ENCODE data around the gene IFNE.
"Not testable (repeated sequence)": the region's sequence is repeated elsewhere in the genome, so short reads cannot be mapped to it uniquely, and the experiment has no call there.

Gene IFNE

DNA sequence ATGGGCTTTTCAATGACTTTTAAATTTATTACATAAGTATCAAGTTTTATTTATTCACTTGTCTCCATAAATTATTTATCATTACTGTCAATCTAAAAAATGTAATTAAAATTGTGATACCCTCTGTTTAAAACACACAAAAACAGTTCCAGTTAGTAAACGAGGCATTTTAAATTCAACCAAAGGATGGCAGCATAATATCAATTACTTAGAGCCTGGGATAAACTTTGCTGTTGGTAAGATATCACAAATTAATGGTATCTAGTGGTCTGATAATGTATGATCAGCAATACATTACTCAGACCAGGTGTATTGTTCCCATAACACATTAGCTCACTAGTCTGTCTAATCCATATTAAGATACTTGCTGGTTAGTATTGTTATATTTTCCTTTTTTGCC, 9.6 kb upstream of the IFNE start:
- no peak for DNase-seq

DNA sequence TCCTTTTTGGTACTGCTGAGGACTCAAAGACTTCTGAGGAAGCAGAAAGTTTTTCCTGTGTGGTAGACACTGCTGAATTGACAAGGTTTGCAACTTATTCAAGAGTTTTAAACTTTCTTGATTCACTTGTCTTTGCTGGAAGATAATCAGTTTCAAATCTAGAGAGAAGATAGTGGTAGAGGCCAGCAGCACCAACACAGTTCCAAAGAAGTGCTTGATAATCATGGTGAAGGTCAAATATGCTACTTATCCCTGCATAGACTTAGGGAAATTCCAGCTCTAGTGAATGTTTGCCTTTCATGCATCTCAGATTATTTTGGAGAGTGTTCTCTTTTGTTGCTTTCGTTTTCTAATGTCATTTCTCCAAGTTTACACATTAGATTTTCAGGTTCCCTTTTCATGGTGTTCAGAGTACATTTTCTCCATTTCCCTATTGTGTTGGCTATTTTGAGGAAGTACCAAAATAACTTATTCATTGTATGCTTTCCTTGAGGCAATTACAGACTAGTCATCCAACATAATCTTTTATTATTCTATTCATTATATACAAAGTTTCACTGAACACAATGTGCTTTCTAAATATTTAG, 550 bp downstream of the IFNE start:
- no peak for DNase-seq

DNA sequence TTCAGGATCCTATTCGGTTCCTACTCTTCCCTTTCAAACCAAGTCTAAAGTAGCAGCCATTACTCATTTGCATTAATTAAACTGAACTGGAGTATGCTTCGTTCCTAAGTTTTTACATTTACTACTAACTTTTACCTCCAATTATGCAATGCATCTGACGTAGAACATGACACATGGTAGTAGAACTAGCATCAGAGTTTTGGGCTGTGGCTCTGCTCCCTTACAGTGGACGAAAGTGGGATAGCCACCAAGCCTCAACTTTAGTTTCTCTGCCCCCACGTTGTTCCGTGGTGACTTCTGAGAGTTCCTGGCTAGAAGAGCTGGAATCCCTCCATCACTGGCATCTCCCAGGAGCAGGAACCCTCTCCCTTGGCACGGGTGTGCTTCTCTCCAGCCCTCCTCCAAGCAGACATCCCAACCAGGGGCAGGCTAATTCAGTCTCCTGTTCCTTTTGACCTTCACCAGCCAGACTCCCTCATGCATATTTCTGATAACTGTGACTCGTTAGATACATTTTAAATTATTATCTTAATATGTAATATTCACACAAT, 2.9 kb downstream of the IFNE start:
- no peak for DNase-seq

DNA sequence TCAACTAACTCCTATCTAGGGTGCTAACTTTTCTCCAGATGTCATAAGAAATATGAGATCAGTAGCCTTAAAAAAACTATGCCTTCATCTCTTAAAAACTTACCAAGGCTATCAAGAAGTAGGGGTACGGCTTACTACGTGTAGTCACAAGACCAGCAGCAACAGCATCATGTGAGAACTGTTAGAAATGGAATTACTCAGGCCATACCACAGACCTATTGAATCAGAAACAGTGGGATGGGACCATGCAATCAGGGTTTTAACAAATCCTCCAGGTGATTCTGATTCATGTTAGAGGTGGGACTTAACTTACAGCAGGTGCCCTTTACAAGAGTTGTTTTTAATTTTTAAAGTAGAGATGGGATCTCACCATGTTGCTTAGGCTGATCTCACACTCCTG, 4.6 kb downstream of the IFNE start:
- DNase-seq: no peak

DNA sequence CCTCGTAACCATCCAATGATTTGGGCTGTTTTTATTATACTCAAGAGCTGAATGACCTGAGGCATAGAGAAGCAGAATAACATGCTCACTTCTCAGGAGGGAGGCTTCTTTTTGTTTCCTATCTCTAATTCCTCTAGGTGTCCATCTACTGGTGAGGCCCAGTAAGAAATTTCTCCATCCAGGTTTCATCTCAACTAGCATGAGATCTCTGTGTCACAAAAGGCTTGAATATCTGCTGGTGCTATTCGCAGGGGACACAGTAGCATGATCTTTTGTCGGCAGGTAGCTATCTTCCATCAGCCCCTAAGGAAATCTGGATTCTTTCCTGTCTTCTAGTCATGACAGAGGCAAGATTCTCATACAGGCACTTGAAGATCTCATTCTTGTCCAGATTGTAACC, 8.9 kb downstream of the IFNE start:
- DNase-seq: no peak

DNA sequence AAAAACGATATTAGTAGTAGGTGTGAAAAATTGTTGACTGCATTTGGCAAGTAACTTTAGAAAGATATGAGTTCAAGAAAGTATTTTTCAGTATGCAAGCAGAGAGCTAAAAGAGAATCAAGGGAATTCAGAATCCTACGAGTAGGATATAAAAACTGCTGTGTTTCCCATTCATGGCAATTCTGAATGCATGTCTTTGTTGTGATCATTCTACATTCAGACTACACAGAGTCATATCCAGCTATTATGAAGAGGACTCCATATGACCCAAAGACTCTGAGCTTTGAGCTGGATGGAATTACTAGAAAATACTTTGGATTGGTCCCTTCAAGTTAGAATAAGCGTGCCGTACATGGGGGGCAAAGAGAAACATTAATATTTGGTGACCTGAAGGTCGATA, 12.0 kb downstream of the IFNE start:
- no peak for DNase-seq

DNA sequence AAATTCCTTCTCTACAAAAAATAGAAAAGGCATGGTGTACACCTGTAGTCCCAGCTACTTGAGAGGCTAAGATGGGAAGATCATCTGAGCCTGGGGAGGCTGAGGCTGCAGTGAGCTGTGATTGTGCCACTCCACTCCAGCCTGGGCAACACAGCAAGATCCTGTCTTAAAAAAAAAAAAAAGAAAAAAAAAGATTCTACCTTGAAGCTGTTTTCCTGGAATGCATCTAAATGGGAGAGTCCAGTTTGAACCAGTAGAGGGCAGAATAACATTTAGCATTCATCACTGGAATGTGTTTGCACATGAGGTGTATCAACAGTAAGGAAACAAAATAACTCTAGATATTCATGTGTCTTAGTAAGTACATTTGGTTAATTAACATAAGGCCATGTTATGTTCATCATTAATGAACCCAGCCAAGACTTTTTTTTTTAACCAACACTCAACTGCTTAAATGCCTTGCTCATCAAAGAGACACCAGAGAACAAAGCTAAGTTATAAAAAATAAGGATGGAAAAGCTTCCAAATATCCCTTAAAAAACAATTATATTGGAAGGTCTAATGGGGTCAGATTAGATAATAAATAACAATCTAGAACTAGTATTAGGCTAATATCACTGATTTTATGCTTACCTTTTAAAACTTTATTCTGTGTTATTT, 16.1 kb downstream of the IFNE start:
- DNase-seq: peak; percentile 59

DNA sequence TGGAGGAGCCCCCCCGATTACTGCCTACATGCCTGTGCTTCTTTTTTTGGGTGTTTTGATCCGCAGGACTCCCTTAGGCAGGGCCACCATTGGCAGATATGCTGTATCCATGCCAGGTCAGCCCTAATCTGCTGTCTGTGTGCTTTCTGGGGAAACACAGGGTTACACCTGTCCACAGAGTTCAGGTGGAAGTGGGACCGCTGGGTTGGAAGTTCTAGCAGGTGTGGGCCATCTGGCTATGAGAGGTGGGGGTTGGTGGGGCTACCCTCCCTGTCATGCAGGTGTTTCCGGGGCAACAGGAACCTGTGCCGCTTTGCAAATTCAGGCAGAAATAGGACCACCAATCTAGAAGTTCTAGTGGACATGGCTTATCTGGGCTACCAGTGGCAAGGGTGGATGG, 17.0 kb downstream of the IFNE start:
- no peak for DNase-seq

DNA sequence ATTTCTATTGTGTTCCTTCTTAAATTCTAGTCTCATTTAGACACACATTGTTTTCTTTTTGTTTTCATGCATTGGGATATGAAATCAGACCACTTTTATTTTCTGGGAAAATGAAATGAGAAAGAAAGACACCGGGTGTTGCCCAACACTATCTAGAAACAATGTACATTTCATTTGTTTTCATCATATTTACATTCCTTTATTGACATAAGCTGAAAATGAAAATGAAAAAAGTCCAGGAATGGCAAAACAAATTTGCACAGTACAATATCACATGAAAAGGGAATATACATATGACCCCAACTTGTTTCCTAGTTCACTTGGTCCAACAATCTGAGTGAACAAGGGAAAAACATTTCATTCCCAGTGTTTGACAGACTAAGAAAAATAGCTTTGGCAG, 20.7 kb downstream of the IFNE start:
- no peak for DNase-seq

DNA sequence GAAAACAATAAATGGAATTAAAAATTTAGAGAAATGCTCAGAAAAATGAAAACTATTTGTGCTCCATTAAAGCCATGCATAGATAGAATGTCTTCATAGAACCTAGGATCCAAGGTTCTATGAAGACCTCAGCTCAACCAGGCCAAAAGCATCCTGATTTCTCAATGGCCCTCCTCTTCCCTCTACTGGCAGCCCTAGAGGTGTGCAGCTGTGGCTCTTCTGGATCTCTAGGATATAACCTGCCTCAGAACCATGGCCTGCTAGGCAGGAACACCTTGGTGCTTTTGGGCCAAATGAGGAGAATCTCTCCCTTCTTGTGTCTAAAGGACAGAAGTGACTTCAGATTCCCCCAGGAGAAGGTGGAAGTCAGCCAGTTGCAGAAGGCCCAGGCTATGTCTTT, 26.8 kb downstream of the IFNE start:
- peak; percentile 24 for DNase-seq

DNA sequence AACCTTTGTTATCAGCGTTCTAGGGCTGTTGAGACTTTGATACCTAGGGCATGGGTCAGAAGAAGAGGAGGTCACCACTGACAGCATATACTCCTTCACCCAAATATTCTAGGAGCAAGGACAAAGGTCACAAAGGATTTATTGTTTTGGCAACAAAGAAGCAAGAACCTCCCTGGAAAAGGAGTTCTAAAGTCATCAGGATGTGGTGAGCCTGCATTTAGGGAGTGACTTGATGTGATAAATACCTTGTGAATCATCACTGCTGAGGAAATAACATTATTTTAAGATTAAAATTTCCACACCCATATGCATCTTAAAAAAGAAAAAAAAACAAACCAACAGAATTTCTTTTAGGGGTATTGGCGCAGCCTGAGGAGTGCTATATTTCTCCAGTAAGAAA, 28.0 kb downstream of the IFNE start:
- peak; percentile 20 for DNase-seq

DNA sequence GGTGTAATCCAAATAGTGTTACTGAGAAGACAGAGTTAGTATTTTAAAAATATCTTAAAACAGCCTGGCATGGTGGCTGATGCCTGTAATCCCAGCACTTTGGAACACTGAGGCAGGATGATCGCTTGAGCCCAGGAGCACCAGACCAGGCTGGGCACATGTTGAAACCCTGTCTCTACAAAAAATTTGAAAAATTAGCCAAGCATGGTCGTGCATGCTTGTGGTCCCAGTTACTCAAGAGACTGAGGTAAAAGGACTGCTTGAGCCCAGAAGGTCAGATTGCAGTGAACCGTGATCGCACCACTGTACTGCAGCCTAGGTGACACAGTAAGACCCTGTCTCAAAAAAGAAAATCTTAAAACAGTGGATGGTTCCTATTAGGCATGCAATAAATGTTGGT, 29.4 kb downstream of the IFNE start:
- no peak for DNase-seq

DNA sequence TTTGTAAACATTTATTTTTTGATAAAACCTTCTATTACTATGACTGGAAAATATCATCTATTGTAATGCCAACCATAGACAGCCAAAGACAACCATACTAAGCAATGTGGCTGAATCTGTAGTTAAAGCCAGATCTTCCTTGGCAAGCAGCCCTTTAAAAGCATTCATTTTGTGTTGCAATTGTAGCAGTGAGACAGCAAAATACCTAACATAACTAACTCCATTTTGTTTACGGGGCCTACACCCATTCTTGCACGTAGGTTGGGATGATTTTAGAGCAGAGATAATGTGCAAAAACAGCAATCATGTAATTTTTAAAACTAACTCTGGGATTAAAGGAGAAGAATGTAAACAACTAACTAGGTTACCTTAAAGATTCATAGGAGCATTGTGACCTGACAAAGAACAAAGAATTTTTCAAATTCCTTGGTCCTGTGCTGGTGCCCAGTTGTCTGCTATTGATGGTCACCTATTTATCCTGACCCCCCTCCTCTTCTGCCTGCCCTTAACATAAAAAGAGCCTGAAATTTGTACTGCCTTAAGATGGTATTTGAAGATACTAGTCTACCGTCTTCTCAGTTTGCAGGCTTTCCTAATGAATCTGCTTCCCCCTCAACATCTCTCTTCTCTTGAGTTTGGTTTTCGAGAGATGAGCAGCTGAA, 31.2 kb downstream of the IFNE start:
- peak; percentile 44 for DNase-seq

DNA sequence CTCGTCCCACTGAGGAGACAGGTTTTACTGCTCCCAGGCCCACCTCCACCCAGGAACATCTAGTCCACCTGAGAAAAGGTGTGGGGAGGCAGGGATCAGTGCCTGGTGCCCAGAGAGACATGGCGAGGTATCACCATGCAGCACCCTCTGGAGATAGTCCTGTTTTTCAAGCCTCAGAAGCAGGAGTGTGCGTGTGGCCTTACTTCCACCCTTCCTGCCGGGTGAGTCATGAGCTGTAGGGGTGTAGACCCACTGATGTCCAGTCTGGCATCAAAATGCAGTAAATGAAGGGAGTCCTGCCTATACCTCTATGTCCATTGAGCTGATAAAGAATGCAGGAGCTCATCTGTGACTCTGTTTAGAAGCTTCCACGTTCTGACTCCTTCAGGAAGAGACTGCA, 32.8 kb downstream of the IFNE start:
- DNase-seq: not testable (repeated sequence)

DNA sequence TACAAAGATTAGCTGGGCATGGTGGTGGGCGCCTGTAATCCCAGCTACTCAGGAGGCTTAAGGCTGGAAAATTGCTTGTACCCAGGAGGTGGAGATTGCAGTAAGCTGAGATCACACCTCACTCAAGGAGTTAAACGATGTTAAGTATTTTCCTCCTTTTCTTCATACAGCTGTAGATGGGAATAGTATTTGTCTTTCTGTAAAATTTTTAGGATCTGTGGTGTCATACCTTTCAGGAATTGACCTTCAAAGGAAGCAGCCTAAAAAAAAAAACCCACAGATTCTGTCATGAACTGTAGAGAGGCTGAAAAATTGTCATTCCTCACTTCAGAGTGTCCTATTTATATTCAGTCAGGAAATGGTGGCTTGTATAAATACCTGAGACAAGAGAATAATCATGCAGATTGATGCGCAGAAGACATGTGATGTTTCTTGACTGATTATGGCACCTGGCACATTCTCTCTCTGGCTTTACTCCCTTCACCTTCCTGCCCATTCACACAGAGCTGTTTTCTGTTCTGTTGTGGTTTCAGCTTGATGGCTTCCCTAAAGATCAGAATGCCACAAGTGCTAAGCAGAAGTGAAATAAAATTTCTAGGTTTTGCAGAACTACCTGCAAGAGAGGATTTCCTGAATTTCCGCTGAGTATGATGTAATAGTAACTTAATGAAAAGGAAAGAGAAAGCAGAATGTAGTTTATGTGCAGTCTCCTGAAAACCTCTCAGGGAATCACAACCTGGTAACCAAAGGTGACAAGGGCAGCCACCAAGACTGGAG, 38.1 kb downstream of the IFNE start:
- DNase-seq: no peak

DNA sequence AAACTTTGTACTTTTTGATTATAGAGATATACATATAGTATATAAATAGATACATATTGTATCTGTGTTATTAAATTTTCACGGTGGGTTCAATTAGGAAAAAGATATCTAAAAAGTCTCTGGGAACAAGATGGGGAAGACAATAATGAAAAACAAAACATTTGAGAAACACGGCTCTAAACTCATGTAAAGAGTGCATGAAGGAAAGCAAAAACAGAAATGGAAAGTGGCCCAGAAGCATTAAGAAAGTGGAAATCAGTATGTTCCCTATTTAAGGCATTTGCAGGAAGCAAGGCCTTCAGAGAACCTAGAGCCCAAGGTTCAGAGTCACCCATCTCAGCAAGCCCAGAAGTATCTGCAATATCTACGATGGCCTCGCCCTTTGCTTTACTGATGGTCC, 42.0 kb downstream of the IFNE start, which contains the start of gene IFNA1:
TSS of gene IFNA1 (plus strand) at position 301 of the 400 bp plus-strand sequence. CDS start at position 370, 69 bp downstream.
- DNase-seq: no peak

DNA sequence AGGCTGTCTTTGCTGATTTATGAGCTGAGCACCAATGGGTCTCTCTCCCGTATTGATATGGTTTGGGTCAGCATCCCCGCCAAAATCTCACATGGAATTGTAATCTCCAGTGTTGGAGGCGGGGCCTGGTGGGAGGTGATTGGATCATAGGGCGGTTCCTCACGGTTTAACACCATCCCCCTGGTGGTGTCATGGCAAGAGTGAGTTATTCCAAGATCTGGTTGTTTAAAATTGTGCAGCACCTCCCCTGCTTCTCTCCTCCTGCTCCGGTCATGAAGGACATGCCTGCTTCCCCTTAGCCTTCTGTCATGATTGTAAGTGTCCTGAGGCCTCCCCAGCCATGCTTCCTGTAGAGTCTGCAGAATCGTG, 47.1 kb downstream of the IFNE start:
- DNase-seq: not testable (repeated sequence)

DNA sequence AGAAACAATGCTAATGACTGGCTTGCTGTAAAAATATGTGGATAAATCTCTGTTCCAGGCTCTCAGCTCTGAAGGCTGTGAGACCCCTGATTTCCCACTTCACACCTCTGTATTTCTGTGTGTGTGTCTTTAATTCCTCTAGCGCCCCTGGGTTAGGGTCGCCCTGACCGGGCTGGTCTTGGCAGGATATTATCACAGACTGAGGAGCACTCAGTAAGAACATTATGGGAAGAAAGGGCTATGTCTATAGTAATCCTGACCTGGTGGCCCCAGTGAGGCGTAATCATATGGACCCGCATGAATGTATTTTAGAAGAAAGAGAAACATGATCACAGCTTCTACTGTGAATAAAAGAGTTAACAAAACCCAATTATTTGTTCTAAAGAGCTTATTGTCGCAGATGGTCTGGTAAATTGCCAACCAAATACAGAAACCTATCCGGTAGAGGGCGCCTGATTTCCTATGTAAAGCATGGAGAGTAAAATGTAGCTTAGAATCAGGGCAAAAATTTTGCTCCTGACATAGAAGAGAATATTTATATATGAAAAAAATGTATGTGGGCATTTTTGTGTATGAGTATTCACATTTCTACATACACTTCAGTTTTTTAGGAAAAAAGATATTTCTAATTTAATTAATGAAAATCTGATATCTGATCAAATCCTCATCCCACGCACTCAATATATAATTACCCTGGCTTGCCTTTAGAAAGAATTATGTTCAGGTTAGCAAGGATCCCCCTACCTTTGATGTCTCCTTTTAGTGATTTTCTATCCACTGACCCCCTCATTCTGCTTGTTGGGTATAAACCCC, 47.7 kb downstream of the IFNE start:
- DNase-seq: peak; percentile 68

DNA sequence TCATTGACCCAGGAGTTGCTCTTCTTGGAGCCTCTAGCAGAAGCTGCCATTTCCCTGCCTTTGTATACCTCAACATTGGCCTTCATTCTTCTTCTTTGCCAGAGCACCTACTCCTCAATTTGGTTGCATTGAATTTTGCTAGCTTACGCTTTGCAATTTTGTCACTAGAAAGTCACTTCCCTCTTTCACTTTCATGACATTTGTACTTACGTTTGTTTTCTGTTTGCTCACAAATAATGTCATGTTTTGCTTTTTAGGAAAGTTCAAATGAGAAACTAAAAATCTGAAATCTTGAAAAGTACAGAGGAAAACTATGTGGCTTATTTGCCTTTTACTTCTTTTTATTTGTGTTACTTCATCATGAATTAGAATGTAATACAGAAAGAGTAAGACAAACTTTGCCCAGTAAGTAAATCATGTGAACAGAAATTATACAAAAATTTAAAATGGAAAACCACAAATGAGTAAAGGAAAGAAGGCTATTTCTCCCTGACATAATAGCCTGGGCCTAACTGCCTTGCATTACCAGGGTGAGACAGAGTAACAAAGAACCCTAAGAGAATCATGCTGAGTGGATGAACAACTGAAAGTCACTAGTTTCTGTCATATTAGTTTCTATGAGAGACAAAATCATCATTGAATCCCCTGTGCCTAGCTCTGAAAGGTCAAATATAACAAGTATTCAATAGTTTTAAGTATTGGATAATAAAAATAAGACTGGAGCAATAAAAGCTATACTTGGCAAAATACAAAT, 49.3 kb downstream of the IFNE start:
- no peak for DNase-seq

Measured in fibroblast of skin of abdomen (primary cell).